Measurements from ENCODE around the gene PPM1N. TPM values are rescaled to one million over a fixed set of nuclear protein-coding genes. Genes with fewer than 3 reads are reported as not detected.

The PPM1N gene
- total and polyA plus RNA-seq, 2 of the 13 experiments (the other 11 are each of a cell fraction or from before 2014, with no cell fraction given), result 0.31 to 1.8 TPM

DNA sequence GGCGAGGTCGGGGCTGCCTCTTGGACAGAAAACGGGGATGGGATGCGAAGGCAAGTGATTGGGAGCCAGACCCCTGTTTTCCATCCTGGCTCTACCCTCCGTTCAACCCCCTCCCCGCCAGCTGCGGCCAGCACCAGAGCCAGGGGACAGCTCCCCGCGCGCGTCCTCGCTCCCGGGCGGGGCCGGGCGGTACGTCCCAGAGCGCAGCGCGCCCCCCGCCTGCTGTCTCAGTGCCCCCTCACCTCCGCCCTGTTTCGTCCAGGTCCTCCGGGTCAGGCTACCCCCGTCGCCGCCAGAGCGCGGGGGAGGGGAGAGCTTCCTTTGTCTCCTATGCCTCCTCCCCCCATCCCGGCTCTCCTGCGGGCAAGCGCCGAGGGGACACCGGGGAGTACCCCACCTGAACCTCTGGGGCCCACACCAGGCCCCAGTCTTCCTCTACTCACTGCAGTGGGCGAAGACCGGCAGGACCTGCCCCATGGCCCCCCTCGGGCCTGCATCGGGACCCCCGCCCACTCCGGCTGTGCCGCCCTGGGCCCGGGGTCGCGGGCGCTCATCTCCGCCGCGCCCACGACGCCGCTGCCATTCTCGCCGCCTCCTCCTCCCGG lies 1.8 kb upstream of the PPM1N start (continued):
- TF ChIP-seq, protein P1, sequence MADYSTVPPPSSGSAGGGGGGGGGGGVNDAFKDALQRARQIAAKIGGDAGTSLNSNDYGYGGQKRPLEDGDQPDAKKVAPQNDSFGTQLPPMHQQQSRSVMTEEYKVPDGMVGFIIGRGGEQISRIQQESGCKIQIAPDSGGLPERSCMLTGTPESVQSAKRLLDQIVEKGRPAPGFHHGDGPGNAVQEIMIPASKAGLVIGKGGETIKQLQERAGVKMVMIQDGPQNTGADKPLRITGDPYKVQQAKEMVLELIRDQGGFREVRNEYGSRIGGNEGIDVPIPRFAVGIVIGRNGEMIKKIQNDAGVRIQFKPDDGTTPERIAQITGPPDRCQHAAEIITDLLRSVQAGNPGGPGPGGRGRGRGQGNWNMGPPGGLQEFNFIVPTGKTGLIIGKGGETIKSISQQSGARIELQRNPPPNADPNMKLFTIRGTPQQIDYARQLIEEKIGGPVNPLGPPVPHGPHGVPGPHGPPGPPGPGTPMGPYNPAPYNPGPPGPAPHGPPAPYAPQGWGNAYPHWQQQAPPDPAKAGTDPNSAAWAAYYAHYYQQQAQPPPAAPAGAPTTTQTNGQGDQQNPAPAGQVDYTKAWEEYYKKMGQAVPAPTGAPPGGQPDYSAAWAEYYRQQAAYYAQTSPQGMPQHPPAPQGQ (CRISPR knock-in tag; IDR thresholded peaks at IDR 0.05; ENCODE audit: borderline replicate concordance), result no peak
- TF ChIP-seq, protein P2, sequence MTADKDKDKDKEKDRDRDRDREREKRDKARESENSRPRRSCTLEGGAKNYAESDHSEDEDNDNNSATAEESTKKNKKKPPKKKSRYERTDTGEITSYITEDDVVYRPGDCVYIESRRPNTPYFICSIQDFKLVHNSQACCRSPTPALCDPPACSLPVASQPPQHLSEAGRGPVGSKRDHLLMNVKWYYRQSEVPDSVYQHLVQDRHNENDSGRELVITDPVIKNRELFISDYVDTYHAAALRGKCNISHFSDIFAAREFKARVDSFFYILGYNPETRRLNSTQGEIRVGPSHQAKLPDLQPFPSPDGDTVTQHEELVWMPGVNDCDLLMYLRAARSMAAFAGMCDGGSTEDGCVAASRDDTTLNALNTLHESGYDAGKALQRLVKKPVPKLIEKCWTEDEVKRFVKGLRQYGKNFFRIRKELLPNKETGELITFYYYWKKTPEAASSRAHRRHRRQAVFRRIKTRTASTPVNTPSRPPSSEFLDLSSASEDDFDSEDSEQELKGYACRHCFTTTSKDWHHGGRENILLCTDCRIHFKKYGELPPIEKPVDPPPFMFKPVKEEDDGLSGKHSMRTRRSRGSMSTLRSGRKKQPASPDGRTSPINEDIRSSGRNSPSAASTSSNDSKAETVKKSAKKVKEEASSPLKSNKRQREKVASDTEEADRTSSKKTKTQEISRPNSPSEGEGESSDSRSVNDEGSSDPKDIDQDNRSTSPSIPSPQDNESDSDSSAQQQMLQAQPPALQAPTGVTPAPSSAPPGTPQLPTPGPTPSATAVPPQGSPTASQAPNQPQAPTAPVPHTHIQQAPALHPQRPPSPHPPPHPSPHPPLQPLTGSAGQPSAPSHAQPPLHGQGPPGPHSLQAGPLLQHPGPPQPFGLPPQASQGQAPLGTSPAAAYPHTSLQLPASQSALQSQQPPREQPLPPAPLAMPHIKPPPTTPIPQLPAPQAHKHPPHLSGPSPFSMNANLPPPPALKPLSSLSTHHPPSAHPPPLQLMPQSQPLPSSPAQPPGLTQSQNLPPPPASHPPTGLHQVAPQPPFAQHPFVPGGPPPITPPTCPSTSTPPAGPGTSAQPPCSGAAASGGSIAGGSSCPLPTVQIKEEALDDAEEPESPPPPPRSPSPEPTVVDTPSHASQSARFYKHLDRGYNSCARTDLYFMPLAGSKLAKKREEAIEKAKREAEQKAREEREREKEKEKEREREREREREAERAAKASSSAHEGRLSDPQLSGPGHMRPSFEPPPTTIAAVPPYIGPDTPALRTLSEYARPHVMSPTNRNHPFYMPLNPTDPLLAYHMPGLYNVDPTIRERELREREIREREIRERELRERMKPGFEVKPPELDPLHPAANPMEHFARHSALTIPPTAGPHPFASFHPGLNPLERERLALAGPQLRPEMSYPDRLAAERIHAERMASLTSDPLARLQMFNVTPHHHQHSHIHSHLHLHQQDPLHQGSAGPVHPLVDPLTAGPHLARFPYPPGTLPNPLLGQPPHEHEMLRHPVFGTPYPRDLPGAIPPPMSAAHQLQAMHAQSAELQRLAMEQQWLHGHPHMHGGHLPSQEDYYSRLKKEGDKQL (CRISPR knock-in tag; IDR thresholded peaks at IDR 0.05; ENCODE audit: low read depth), result no peak; the same call in 1 of the 2 replicates
- no peak for TF ChIP-seq XBP1 (CRISPR knock-in tag; IDR thresholded peaks at IDR 0.05)
- TF ChIP-seq, protein P3, sequence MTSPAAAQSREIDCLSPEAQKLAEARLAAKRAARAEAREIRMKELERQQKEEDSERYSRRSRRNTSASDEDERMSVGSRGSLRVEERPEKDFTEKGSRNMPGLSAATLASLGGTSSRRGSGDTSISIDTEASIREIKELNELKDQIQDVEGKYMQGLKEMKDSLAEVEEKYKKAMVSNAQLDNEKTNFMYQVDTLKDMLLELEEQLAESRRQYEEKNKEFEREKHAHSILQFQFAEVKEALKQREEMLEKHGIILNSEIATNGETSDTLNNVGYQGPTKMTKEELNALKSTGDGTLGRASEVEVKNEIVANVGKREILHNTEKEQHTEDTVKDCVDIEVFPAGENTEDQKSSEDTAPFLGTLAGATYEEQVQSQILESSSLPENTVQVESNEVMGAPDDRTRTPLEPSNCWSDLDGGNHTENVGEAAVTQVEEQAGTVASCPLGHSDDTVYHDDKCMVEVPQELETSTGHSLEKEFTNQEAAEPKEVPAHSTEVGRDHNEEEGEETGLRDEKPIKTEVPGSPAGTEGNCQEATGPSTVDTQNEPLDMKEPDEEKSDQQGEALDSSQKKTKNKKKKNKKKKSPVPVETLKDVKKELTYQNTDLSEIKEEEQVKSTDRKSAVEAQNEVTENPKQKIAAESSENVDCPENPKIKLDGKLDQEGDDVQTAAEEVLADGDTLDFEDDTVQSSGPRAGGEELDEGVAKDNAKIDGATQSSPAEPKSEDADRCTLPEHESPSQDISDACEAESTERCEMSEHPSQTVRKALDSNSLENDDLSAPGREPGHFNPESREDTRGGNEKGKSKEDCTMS (CRISPR knock-in tag; conservative IDR thresholded peaks at IDR 0.05), result no peak
- TF ChIP-seq, protein P4, sequence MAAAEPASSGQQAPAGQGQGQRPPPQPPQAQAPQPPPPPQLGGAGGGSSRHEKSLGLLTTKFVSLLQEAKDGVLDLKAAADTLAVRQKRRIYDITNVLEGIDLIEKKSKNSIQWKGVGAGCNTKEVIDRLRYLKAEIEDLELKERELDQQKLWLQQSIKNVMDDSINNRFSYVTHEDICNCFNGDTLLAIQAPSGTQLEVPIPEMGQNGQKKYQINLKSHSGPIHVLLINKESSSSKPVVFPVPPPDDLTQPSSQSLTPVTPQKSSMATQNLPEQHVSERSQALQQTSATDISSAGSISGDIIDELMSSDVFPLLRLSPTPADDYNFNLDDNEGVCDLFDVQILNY (CRISPR knock-in tag; conservative IDR thresholded peaks at IDR 0.05), result 0 out of 2 replicates have a peak, but pooled peaks have one; percentile 38
- TF ChIP-seq, protein P5, sequence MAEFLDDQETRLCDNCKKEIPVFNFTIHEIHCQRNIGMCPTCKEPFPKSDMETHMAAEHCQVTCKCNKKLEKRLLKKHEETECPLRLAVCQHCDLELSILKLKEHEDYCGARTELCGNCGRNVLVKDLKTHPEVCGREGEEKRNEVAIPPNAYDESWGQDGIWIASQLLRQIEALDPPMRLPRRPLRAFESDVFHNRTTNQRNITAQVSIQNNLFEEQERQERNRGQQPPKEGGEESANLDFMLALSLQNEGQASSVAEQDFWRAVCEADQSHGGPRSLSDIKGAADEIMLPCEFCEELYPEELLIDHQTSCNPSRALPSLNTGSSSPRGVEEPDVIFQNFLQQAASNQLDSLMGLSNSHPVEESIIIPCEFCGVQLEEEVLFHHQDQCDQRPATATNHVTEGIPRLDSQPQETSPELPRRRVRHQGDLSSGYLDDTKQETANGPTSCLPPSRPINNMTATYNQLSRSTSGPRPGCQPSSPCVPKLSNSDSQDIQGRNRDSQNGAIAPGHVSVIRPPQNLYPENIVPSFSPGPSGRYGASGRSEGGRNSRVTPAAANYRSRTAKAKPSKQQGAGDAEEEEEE (CRISPR knock-in tag; IDR thresholded peaks at IDR 0.05; ENCODE audit: borderline replicate concordance), result no peak
- no peak for TF ChIP-seq ZNF577 (CRISPR knock-in tag; IDR thresholded peaks at IDR 0.05; ENCODE audit: borderline replicate concordance, low read depth)
- 0 out of 2 replicates have a peak, but pooled peaks have one; percentile 8 for TF ChIP-seq CHD2 (IDR thresholded peaks at IDR 0.05; ENCODE audit: low read depth, low read length)
- TF ChIP-seq ZMYM3 (CRISPR knock-in tag; IDR thresholded peaks at IDR 0.05), result no peak
- TF ChIP-seq, protein P6, sequence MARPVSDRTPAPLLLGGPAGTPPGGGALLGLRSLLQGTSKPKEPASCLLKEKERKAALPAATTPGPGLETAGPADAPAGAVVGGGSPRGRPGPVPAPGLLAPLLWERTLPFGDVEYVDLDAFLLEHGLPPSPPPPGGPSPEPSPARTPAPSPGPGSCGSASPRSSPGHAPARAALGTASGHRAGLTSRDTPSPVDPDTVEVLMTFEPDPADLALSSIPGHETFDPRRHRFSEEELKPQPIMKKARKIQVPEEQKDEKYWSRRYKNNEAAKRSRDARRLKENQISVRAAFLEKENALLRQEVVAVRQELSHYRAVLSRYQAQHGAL (CRISPR knock-in tag; IDR thresholded peaks at IDR 0.05; ENCODE audit: not compliant biosample characterization), result peak; percentile 57
- TF ChIP-seq FOXK1 (CRISPR knock-in tag; IDR thresholded peaks at IDR 0.05; ENCODE audit: borderline replicate concordance, low read depth), result peak; percentile 44; the same call in 1 of the 2 replicates
